Psoas muscle (tissue), 8 donors: Measurements from ENCODE around the gene TSPAN11. TPM values are rescaled to one million over a fixed set of nuclear protein-coding genes. Genes with fewer than 3 reads are reported as not detected.
A peak's percentile ranks its signal among the peaks of the same experiment; 100 is the strongest.

ENCODE experiments used
- ATAC-seq, 4 donors: fragments of 200-7000 bp; cut with Tn5 transposase; one replicate each; pipeline ENCODE4 v1.9.1; 2020; ENCODE audit warnings: moderate library complexity in 3 of 4, mild to moderate bottlenecking in 2 of 4
- DNase-seq, 2 donors: peaks; one replicate each; pipeline ENCODE4 v3.0.0-alpha.2; 2020
- H3K27ac ChIP-seq: fragments of 200-600 bp; one replicate; pipeline ENCODE4 v1.8.0; 2022
- H3K27me3 ChIP-seq, 3 donors: fragments of 200-600 bp in 1 of 3; one replicate each; pipeline versions ENCODE4 v1.6.1 to v1.8.0; 2013 to 2022; ENCODE audit warnings: low read length in 2 of 3, mild to moderate bottlenecking in 2 of 3, moderate library complexity in 1 of 3; ENCODE audit not compliant: insufficient read depth in 3 of 3
- H3K36me3 ChIP-seq, 2 donors: fragments of 200-600 bp in 1 of 2; one replicate each; pipeline versions ENCODE4 v1.6.1 to v1.8.0; 2013 to 2022; ENCODE audit warnings: low read depth in 1 of 2, mild to moderate bottlenecking in 1 of 2, moderate library complexity in 1 of 2; ENCODE audit not compliant: insufficient read depth in 1 of 2
- H3K4me1 ChIP-seq: fragments of 200-600 bp; one replicate; pipeline ENCODE4 v1.8.0; 2022
- H3K4me3 ChIP-seq: fragments of 200-600 bp; one replicate; pipeline ENCODE4 v1.8.0; 2022; ENCODE audit warnings: mild to moderate bottlenecking
- H3K9me3 ChIP-seq: fragments of 200-600 bp; one replicate; pipeline ENCODE4 v1.8.0; 2022
- WGBS, 3 donors: extraction: QIAGEN DNeasy Blood & Tissue Kit; methylation state at CpG; one replicate each; pipeline versions ENCODE4 v1.1.6 to v1.1.7; 2013; 5-methylcytosine and 5-hydroxymethylcytosine counted together
- intact Hi-C, 2 donors: fragments of 100-400 bp; cut with DNase I; formaldehyde crosslinking; loops; one replicate each; pipeline versions ENCODE4 v1.11.0 to v1.14.2; 2022
- polyA plus RNA-seq, 3 donors: library from polyadenylated mRNA; stranded (reverse); fragments of 200-250 nt; gene quantifications; one replicate each; pipeline ENCODE4 v1.2.3, GENCODE V29; 2013
- total RNA-seq, 4 donors: library from RNA; stranded (reverse); fragmentation: NEBNext Ultra II Directional in 2 of 4; extraction: Animal tissue kit (Norgen Biotek cat#: 25700) in 2 of 4; gene quantifications; one replicate each; pipeline versions ENCODE4 v1.2.1 to v1.2.4, GENCODE V29; 2021 to 2023
- TF ChIP-seq, protein P1 (sequence below): fragments of 200-600 bp; IDR thresholded peaks from one replicate; pipeline ENCODE4 v1.8.0; 2022; ENCODE audit warnings: antibody characterized with exemption
- donor health status: healthy with polysubstance abuse.
- donor health status: DM: no; HTN: no; CAD: no; lungs with moderate emphysema.
- donor health status: Bipolar disorder and iron deficiency.
- donor health status: healthy.
- donor health status: DM: yes; HTN: yes; CAD: no.
- donor health status: DM: no; HTN: no; CAD: no.
- donor health status: DM: no; HTN: no; CAD: no.
- donor health status: DM: yes; HTN: yes; CAD: no.

The TSPAN11 gene
- total and polyA plus RNA-seq, 7 donors, result 0.05 to 0.24 (median 0.14) TPM; not detected in 1

DNA sequence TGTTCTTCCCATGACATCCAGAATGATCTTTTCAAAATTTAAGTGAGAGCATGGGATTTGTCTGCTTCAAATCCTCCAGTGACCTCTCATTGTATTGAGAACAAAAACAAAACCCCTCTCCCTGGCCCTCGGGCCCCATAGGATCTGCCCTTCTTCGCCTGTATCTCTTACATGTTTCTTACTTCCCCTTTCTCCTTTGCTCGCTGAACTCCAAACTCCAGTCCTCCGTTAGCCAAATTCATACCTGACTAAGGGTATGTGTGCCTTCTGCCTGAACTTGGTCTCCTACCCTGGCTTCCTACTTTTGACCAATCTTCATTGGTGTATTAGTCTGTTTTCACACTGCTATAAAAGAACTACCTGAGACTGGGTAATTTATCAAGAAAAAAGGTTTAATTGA, 13.2 kb upstream of the TSPAN11 start:
- H3K36me3 ChIP-seq, result no peaks in the 10 kb centered on the region
- intact Hi-C loops, result no loop called here
- WGBS, 3 donors, result 86 to 90% (median 90%) methylated on average over 4 of the region's 4 CpGs
- peaks cover 0 to 2% (median 0%) of the 10 kb centered on the region in 3 donors for H3K27me3 ChIP-seq
- ATAC-seq, result no peak
- no peak for DNase-seq
- no peaks in the 10 kb centered on the region for H3K4me1 ChIP-seq
- TF ChIP-seq, protein P1, sequence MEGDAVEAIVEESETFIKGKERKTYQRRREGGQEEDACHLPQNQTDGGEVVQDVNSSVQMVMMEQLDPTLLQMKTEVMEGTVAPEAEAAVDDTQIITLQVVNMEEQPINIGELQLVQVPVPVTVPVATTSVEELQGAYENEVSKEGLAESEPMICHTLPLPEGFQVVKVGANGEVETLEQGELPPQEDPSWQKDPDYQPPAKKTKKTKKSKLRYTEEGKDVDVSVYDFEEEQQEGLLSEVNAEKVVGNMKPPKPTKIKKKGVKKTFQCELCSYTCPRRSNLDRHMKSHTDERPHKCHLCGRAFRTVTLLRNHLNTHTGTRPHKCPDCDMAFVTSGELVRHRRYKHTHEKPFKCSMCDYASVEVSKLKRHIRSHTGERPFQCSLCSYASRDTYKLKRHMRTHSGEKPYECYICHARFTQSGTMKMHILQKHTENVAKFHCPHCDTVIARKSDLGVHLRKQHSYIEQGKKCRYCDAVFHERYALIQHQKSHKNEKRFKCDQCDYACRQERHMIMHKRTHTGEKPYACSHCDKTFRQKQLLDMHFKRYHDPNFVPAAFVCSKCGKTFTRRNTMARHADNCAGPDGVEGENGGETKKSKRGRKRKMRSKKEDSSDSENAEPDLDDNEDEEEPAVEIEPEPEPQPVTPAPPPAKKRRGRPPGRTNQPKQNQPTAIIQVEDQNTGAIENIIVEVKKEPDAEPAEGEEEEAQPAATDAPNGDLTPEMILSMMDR, result no peak
- no peak overlapping the region for H3K4me3 ChIP-seq
- no peaks in the 10 kb centered on the region for H3K9me3 ChIP-seq
- H3K27ac ChIP-seq, result no peak overlapping the region

DNA sequence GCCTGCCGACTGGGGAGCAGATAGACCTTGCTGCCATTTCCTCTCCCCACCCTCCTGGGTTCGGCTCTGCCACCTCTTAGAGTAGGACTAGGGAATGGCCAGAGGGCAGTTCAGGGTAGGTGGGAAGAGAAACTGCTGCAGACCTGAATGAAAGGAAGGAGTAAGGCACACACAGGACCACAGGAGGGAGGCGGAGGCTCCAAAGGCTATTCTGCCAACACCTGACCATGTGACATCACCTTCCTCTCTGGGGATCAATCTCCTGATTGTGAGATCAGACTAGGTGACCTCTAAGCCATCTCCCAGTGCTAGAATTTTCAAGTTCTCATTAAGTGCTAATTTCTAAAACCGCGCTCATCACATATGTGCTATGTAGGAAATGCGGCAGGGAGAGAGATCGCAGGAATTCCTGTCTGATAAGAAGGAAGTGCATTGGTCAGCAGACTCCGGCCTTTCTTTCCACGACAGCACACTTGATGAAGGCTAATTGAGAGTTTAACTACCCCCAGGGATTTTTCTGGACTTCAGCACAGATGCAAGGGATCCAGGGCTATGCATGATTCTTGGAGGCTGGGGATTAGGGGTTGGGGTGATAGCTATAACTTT, 11.5 kb upstream of the TSPAN11 start:
- H3K4me1 ChIP-seq, result no peaks in the 10 kb centered on the region
- no peaks in the 10 kb centered on the region for H3K36me3 ChIP-seq
- TF ChIP-seq, protein P1, result no peak
- 66 to 80% (median 77%) methylated on average over 9 of the region's 9 CpGs for WGBS, 3 donors
- H3K27ac ChIP-seq, result no peak overlapping the region
- ATAC-seq (no peak), DNase-seq (no peak)
- H3K4me3 ChIP-seq, result no peak overlapping the region
- intact Hi-C loops, result no loop called here
- no peaks in the 10 kb centered on the region for H3K27me3 ChIP-seq
- no peaks in the 10 kb centered on the region for H3K9me3 ChIP-seq

DNA sequence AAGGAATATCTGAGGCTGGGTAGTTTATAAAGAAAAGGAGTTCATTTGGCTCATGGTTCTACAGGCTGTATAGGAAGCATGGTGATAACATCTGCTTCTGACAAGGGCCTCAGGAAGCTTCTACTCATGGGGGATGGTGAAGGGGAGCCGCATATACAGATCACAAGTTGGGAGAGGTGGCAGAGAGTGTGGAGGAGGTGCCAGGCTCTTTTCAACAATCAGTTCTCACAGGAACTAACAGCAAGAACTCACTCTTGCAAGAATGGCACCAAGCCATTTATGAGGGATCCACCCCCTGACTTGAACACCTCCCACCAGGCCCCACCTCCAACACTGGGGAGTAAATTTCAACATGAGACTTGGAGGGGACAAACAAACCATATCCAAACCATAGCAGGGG, 3.5 kb upstream of the TSPAN11 start:
- TF ChIP-seq, protein P1, result no peak
- Histone ChIP-seq H3K4me1 (no peaks in the 10 kb centered on the region), H3K27ac (no peak overlapping the region), H3K9me3 (no peaks in the 10 kb centered on the region), H3K4me3 (no peak overlapping the region), H3K27me3 (peaks cover 0 to 26% (median 12%) of the 10 kb centered on the region in 3 donors), H3K36me3 (no peaks in the 10 kb centered on the region)
- 85 to 90% (median 90%) methylated on average over 1 of the region's 1 CpG for WGBS, 3 donors
- ATAC-seq, result no peak
- intact Hi-C loops, result no loop called here
- DNase-seq, result no peak

DNA sequence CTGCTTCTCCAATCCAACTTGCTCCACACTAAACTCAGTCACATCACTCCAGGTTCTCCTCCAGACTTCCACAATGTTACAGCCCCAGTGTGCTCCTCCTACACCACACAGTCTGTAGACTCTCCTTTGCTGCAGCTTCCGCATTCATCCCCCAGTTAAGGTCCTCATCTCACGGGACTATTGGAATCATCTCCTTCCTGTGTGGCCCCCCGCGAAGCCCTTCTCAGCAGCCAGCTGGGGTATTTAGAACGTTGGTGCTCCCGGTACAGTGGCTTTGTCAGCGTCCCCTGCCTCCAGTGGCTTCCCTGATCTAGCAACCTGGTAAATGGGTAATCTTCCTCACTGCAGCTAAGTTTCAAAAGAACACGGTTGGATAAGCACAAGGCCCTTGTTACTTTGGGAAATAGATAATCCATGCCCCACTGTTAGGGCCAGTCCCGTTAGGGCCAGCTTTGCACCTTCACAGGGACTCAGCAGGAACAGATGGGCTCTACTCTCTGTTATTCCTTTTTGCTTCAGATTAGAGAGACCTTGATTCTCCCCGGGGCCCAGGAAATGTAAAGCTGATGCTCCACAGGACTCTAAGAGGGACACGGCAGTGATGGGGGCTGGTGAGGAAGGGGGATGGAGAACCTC, 823 bp upstream of the TSPAN11 start:
- Histone ChIP-seq H3K27me3 (peaks cover 0 to 33% (median 17%) of the 10 kb centered on the region in 3 donors), H3K27ac (no peak overlapping the region), H3K36me3 (no peaks in the 10 kb centered on the region), H3K4me1 (no peaks in the 10 kb centered on the region), H3K9me3 (no peaks in the 10 kb centered on the region), H3K4me3 (peak overlapping the region; percentile 52)
- DNase-seq (no peak), ATAC-seq (no peak)
- intact Hi-C loops, result no loop called here
- TF ChIP-seq, protein P1, result no peak
- 60 to 71% (median 68%) methylated on average over 11 of the region's 11 CpGs for WGBS, 3 donors
